Left lung (tissue), 10 donors: ENCODE measurements around the gene FXN. TPM values are rescaled to one million over a fixed set of nuclear protein-coding genes. Genes with fewer than 3 reads are reported as not detected.

Source experiments
- ATAC-seq: fragments of 200-7000 bp; cut with Tn5 transposase; one replicate; pipeline ENCODE4 v1.9.1; 2020; ENCODE audit warnings: moderate library complexity
- DNase-seq, 4 donors: peaks; one replicate each; pipeline ENCODE4 v3.0.0-alpha.2; 2013 to 2020
- H3K27ac ChIP-seq, 2 donors: fragments of 200-600 bp; sonication (generic) in 1 of 2; one replicate each; pipeline versions ENCODE4 v1.5.0 to v1.8.0; 2020 to 2021
- H3K27me3 ChIP-seq, 2 donors: fragments of 200-600 bp; sonication (generic) in 1 of 2; one replicate each; pipeline versions ENCODE4 v1.5.0 to v1.8.0; 2020 to 2021
- H3K36me3 ChIP-seq, 2 donors: fragments of 200-600 bp; sonication (generic) in 1 of 2; one replicate each; pipeline versions ENCODE4 v1.5.0 to v1.8.0; 2020 to 2021
- H3K4me1 ChIP-seq, 2 donors: fragments of 200-600 bp; one replicate each; pipeline ENCODE4 v1.8.0; 2021
- H3K4me3 ChIP-seq, 2 donors: fragments of 200-600 bp; sonication (generic) in 1 of 2; one replicate each; pipeline versions ENCODE4 v1.5.0 to v1.8.0; 2020 to 2021; ENCODE audit warnings: mild to moderate bottlenecking in 1 of 2
- H3K9me3 ChIP-seq, 2 donors: fragments of 200-600 bp; sonication (generic) in 1 of 2; one replicate each; pipeline versions ENCODE4 v1.5.0 to v1.8.0; 2020 to 2021
- intact Hi-C, 2 donors: fragments of 100-400 bp; cut with DNase I; formaldehyde crosslinking; loops; one replicate each; pipeline versions ENCODE4 v1.11.2 to v1.14.2; 2022
- polyA plus RNA-seq, 6 donors: library from polyadenylated mRNA; unstranded; fragments of 120-200 nt; gene quantifications; one replicate each; pipeline ENCODE4 v1.2.1, GENCODE V29; 2013; ENCODE audit not compliant: insufficient read length in 6 of 6
- total RNA-seq, 2 donors: library from RNA; stranded (reverse); fragmentation: NEBNext Ultra II Directional; extraction: Animal tissue kit (Norgen Biotek cat#: 25700); gene quantifications; one replicate each; pipeline ENCODE4 v1.2.1, GENCODE V29; 2021
- TF ChIP-seq, protein P1 (sequence below), 2 donors: fragments of 200-600 bp; sonication (generic) in 1 of 2; IDR thresholded peaks; one replicate each; pipeline versions ENCODE4 v1.5.0 to v1.8.0; 2021; ENCODE audit warnings: antibody characterized with exemption in 2 of 2
- donor health status: DM: no; HTN: yes; CAD: no.
- donor health status: DM: no; HTN: no; CAD: no.

FXN gene
- total and polyA plus RNA-seq, 8 donors = 11.0 to 24.2 (median 22.3) TPM

- no peak for DNase-seq
Measured at GRCh38 chr9:69013382-69013727, 22.2 kb upstream of the FXN start.

DNA sequence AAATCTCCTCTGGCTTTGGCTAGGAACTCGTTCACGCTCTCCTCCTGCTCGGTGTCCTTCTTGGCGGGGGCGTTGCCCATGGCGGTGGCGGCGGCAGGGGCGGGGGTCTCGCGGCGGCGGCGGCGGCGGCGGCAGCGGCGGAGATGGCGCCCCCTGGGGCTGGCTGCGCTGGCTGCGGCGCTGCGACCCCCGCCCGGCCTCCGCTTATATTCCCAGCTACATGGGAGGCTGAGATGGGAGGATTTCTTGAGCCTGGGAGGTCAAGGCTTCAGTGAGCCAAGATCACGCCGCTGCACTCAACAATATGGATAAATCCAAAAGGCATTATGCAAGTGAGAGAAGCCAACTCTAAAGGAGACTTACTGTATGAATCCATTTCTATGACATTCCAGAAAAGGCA is 21.5 kb upstream of the FXN start, which contains the start of gene PRKACG:
Gene PRKACG (minus strand): TSS at position 101 of the 400 bp plus-strand sequence. CDS start 21 bp downstream, at position 80.
- H3K27me3 ChIP-seq = no peaks in the 10 kb centered on the region
- H3K36me3 ChIP-seq = peaks cover 0 to 6% of the 10 kb centered on the region in 2 donors
- H3K27ac ChIP-seq = no peak within 1 kb of the TSS
- DNase-seq (no peak), ATAC-seq (no peak)
- H3K4me1 ChIP-seq = no peaks in the 10 kb centered on the region
- intact Hi-C loops = no loop called here
- H3K9me3 ChIP-seq = no peaks in the 10 kb centered on the region
- H3K4me3 ChIP-seq = no peak within 1 kb of the TSS
- TF ChIP-seq, protein P1, sequence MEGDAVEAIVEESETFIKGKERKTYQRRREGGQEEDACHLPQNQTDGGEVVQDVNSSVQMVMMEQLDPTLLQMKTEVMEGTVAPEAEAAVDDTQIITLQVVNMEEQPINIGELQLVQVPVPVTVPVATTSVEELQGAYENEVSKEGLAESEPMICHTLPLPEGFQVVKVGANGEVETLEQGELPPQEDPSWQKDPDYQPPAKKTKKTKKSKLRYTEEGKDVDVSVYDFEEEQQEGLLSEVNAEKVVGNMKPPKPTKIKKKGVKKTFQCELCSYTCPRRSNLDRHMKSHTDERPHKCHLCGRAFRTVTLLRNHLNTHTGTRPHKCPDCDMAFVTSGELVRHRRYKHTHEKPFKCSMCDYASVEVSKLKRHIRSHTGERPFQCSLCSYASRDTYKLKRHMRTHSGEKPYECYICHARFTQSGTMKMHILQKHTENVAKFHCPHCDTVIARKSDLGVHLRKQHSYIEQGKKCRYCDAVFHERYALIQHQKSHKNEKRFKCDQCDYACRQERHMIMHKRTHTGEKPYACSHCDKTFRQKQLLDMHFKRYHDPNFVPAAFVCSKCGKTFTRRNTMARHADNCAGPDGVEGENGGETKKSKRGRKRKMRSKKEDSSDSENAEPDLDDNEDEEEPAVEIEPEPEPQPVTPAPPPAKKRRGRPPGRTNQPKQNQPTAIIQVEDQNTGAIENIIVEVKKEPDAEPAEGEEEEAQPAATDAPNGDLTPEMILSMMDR (IDR thresholded peaks at IDR 0.05) = no peak

More at GRCh38 chr9:69013382-69013727, 22.2 kb upstream of the FXN start:
- Histone ChIP-seq H3K4me1 (no peaks in the 10 kb centered on the region), H3K4me3 (no peak overlapping the region), H3K9me3 (no peaks in the 10 kb centered on the region), H3K36me3 (peaks cover 0 to 11% of the 10 kb centered on the region in 2 donors), H3K27me3 (no peaks in the 10 kb centered on the region), H3K27ac (no peak overlapping the region)
- intact Hi-C loops = no loop called here
- TF ChIP-seq, protein P1 (IDR thresholded peaks at IDR 0.05) = no peak
- no peak for ATAC-seq

GRCh38 chr9:69016191-69017096 is 19.1 kb upstream of the FXN start:
- Histone ChIP-seq H3K9me3 (no peaks in the 10 kb centered on the region), H3K27me3 (no peaks in the 10 kb centered on the region), H3K4me3 (no peak overlapping the region), H3K27ac (no peak overlapping the region), H3K4me1 (no peaks in the 10 kb centered on the region), H3K36me3 (no peaks in the 10 kb centered on the region)
- DNase-seq = no peak
- ATAC-seq = no peak
- intact Hi-C loops = no loop called here
- TF ChIP-seq, protein P1 (IDR thresholded peaks at IDR 0.05) = no peak

GRCh38 chr9:69018737-69019136 is 16.8 kb upstream of the FXN start:
- TF ChIP-seq, protein P1 (IDR thresholded peaks at IDR 0.05) = no peak
- Histone ChIP-seq H3K27ac (no peak overlapping the region), H3K4me1 (no peaks in the 10 kb centered on the region), H3K36me3 (no peaks in the 10 kb centered on the region), H3K27me3 (no peaks in the 10 kb centered on the region), H3K9me3 (no peaks in the 10 kb centered on the region), H3K4me3 (no peak overlapping the region)
- ATAC-seq (no peak), DNase-seq (no peak)
- intact Hi-C loops = no loop called here

- Histone ChIP-seq H3K27me3 (no peaks in the 10 kb centered on the region), H3K4me3 (no peak overlapping the region), H3K4me1 (no peaks in the 10 kb centered on the region), H3K36me3 (no peaks in the 10 kb centered on the region), H3K27ac (no peak overlapping the region), H3K9me3 (no peaks in the 10 kb centered on the region)
- intact Hi-C loops = no loop called here
- ATAC-seq (no peak), DNase-seq (no peak)
- TF ChIP-seq, protein P1 (IDR thresholded peaks at IDR 0.05) = no peak
Measured at GRCh38 chr9:69019808-69020207, 15.7 kb upstream of the FXN start.
